ENCODE data around the gene DHPS. TPM values are rescaled to one million over a fixed set of nuclear protein-coding genes. Genes with fewer than 3 reads are reported as not detected.
A peak's percentile ranks its signal among the peaks of the same experiment; 100 is the strongest.

Gene DHPS
- total RNA-seq, 1 experiment from 2014 or later, result 170 TPM

DNA sequence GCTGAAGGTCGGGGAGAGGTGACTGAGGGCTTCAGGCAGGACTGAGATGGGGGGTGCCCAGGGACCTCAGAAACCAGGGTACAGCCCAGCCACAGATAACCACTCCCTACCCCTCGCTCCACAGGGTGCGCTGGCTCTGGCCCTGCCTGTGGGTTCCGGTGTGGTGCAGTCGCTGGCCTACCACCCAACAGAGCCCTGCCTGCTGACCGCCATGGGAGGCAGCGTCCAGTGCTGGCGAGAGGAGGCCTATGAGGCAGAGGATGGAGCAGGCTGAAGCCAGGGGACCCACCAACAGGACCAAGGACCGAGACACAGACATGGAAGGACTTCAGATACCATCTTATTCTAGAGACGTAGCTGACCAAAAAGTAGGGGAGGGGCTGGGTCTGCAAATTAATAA is 6.3 kb downstream of the DHPS start:
- DNase-seq (ENCODE audit: low spot score), result no peak

DNA sequence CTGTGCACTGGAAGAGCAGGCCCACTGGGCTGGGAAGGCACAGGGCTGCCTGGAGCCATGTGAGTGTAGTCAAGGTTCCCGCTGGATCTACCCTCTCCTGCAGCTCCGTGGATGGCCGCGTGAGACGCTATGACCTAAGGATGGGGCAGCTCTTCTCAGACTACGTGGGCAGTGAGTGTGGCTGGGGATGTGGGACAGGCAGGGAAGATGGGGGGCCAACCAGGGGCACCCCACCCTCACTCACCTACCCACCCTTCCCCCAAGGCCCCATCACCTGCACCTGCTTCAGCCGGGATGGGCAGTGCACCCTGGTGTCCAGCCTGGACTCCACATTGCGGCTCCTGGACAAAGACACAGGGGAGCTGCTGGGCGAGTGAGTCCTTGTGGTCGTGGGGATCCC is 8.9 kb downstream of the DHPS start:
- DNase-seq (ENCODE audit: low spot score), result no peak

DNA sequence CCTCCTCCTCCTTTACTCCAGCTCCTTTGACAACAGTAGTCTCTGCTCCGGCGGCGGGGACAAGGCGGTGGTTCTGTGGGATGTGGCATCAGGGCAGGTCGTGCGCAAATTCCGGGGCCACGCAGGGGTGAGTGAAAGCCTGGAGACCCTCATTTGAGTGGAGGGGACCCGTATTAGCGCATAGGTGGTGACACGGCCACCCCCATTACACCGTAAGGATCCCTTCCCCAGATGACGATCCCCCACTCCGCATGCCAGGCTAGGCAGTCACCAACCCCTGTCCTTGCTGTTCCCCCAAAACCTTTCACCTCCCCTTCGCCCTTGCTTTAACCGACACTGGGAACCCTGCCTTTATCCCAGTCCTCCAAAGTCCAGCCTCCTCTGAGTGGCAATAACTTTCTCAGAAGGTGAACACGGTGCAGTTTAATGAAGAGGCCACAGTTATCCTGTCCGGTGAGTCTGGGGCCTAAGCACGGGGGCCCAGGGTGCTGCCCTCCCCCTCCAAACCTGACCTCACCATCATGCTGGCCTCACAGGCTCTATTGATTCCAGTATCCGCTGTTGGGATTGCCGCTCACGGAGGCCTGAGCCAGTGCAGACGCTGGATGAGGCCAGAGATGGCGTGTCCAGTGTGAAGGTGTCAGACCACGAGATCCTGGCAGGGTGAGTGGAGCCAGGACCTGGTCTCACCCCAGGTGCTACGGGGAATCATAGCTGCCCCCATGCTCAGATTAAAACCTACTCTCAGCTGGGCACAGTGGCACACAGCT is 11.3 kb downstream of the DHPS start:
- DNase-seq (ENCODE audit: low spot score), result no peak

DNA sequence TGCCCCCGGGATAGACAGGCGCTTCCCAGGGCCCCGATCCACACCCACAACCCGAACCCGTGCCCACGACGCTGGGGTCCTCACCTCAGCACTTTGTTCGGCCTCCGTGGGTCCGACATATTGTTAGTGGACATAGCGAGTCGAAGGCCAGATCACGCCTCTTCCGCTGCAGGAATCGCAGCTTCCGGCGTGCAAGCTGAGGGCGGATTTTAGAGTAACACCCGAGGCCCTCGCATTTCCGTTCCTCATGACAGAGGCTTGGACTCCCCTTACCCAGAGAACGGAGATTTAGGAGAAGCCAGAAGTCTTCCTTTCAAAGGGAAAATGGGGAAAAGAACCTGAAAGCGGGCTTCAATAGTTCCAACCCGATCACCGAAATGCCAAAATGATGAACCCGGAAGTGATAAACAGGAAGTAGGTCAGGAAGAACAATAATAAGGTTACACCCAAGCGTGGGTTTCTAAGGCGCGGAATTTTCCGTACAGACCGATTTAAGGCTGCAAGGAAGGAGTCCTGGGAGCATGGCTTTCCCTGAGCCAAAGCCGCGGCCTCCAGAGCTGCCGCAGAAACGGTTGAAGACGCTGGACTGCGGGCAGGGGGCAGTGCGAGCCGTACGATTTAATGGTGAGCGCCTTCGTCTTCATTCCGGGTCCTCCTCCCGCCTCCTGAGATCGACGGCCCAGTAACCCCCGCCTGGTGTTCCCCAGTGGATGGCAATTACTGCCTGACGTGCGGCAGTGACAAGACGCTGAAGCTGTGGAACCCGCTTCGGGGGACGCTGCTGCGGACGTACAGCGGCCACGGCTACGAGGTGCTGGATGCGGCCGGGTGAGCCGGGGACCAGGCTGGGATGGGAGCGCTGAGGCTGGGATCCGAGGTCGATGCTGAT is 12.2 kb downstream of the DHPS start:
- DNase-seq (ENCODE audit: low spot score), result peak; percentile 70

DNA sequence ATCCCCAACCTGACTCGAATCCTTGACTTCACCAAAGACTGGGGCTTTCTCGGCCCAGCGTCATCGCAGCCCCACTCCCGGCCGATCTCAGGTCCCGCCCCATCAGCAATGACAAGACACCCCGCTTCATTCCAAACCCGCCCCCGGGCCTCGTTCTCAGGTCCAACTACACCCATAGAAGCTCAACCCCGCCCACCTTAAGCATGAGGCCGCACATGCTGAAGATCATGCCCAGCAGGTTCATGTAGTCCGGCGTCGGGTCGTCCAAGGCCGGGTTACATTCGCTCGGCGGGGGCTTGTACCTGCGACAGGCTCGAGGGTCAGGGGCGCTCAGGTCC is 12.8 kb downstream of the DHPS start:
- DNase-seq (ENCODE audit: low spot score), result peak; percentile 53

DNA sequence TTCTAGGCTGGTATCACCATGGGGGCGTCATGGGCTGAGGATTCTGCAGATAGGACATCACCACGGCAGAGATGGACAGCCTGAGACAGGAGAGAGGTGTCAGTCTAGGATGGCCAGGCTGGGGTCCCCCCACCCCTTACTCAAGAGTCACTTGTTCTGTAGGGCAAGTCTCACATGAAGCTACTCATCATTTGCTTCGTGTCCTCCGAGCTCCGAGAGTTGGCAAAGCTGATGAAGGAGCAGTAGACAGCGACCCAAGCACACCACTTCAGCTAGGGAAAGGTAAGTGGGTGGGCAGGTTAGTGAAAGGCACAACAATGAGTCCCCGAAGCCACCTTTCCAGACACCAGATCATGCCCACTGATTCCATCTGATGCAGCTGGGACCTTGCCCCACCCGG is 13.3 kb downstream of the DHPS start:
- DNase-seq (ENCODE audit: low spot score), result no peak

DNA sequence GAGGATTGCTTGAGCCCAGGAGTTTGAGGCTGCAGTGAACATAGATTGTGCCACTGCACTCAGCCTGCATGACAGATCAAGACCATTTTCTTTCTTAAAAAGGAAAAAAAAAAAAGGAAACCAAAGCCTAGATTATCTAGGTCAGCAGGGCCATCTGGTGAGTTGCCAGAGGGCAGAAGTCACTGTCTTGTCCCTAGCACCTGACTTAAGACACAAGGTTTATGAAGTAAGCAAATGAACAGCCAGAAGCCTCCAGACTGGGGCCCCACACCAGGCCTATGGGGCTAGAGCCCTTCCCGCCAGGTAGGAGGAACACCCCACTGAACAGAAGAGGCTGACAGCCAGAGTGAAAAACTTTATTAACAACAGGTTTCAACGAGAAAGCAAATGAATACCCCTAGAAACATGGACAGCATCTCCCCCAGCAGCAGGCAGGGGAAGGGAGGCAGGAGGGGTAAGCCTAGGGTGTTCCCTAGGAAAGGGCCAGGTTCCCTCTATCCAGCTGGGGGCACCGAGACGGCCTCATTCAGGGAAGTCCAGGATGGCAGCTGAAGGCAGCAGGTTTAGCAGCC is 13.9 kb downstream of the DHPS start:
- no peak for DNase-seq (ENCODE audit: low spot score)

DNA sequence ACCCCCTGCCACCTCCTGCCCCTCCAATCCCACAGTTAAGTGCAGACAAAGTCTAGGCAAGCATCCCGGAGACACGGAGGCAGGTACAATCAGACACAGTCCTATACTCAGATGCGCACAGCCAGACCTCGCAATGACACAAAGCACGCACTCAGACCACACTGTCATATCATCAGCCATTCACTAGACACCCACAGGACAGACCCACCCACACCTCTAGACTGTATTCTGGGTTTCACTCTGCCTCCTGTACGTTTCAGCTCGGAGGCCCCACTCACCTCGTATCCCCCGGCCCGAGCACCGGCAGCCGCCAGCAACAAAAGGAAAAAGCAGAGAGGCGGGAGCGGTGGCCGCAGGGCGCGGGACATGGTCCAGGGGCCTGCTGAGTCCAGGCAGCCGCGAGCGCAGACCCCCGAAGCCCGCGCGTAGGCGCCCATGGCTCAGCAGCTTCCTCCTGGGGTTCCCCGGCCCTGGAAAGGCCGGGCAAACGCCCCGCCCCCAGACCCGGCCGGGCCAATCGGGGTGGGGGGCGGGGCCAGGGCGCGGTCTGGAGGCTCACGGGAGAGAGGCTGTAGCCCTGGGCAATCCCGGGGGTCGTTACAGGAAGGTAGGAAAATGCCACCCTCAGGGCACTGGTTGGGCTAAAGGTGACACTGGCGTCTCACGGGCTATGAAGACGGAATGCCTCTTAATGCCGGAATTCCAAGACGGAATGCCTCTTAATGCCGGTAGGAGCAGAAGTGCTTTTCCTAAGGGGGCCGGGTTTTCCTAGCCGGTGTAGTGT is 15.2 kb downstream of the DHPS start, which contains the start of the genes MAN2B1 and WDR83:
TSS of gene MAN2B1 (minus strand) at position 478 of the 784 bp plus-strand sequence. CDS start at position 437, 41 bp downstream.
TSS of gene WDR83 (plus strand) at position 543 of the 784 bp plus-strand sequence. CDS start 2,984 bp downstream, outside the sequence.
- peak; percentile 52 for DNase-seq (ENCODE audit: low spot score)

DNA sequence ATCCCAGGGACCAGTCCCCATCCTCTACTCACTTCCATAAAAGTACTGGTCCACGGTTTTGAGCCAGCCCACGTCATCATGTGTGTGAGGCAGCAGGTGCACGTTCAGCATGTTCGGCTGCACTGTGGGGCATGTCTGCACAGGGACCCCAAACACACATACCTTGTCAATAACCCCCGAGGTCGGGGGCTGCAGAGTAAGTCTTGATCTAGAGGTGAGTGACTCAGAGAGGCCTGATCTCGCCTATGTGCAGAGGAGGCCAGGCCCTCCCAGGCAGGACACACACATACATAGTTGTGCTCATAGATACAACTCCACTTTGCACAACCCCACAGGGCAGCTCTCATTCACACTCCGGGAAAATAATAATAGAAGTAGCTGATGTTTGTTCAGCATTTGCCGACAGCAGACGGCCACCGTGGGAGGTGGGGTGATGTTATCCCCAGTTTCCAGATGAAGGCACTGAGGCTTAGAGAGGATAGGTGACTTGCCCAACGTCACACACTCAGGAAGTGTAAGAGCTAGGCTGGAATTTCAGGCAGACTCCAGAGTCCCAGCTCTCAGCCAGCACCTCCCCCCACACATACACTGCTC is 15.9 kb downstream of the DHPS start:
- no peak for DNase-seq (ENCODE audit: low spot score)

DNA sequence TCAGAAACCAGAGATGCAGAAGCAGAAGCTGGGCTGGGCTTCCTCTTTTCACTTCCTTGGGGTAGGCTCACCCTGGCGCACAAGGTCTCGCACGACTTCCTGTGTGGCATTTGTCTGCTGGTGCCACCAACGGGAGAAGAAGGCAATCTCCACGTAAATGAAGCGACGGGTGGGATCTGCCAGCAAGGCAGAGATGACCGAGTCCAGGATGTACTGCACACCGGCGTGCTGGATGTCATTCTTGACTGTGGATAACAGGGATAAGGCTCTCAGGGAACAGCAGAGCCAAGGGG is 16.5 kb downstream of the DHPS start:
- no peak for DNase-seq (ENCODE audit: low spot score)

DNA sequence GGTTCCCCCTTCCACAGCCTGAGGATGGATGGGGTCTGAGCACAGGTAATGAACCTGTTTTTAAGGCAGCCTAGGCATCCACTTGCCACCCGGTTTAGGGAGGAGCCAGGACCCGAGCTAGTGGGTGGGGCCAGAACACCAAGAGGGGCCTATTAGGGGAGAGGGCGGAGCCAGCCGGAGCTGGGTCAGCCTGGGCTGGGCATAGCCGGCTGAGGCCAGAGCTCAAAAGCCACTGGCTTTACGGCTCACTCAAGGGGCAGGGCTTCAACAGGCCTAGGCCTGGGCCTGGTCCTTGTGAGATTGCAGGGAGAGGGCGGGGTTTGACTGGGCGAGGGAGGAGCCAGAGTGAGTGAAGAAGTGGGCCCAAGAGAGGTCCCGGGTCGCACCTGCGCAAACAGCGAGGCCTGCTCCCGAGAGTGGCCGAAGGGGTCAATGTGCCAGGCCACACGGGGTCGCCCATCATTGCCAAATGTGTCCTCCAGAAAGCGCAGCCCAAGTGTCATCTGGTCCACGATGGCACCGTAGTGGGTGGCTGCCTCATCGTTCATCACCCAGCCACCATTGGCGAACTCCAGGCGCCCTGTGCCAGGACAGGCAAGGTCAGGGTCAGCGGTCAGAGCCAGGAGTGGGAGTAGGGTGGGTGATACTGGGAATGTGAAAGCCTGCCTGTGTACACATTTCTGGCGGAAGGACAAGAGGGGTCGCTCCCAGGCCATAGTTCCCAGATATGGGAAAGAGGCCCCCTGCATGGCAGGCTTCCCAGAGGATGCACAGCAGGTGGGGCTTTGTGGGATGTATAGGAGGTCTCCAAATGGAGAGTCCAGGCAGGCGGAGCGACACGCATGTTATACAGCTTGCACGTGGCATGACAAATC is 17.0 kb downstream of the DHPS start:
- DNase-seq (ENCODE audit: low spot score), result no peak

DNA sequence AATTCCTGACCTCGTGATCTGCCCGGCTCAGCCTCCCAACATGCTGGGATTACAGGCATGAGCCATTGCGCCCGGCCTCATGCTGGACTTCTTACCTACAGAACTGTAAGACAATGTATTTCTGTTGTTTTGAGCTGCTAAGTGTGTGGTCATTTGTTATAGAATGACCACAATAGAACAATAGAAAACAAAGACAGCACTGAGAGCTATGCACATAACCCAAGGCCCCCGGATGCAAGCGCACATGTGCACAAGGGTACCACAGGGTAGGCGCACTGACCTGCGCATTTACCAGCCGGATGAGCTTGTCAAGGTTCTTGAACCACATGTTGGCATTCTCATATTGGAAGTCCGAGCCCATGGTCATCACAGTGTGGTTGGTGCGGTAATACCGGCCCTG is 20.7 kb downstream of the DHPS start:
- DNase-seq (ENCODE audit: low spot score), result no peak

DNA sequence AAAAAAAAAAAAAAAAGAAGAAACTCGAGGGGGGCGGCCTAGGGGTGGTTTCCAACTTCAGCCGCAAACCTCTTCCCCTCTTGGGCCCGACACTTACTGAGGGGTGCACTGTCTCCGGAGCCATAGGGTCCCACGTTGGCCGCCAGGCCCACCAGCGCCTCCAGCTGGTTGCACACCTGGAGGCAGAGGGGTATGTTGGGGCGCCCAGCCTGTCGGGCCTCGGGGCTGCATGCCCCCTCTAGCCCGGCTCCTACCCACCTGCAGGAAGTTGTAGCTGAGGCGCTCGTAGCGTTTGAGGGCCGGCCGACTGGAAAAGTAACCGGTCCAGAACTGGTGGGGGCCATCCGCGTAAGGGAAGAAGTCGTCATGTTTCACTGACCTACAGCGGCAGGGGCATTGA is 23.7 kb downstream of the DHPS start:
- no peak for DNase-seq (ENCODE audit: low spot score)

DNA sequence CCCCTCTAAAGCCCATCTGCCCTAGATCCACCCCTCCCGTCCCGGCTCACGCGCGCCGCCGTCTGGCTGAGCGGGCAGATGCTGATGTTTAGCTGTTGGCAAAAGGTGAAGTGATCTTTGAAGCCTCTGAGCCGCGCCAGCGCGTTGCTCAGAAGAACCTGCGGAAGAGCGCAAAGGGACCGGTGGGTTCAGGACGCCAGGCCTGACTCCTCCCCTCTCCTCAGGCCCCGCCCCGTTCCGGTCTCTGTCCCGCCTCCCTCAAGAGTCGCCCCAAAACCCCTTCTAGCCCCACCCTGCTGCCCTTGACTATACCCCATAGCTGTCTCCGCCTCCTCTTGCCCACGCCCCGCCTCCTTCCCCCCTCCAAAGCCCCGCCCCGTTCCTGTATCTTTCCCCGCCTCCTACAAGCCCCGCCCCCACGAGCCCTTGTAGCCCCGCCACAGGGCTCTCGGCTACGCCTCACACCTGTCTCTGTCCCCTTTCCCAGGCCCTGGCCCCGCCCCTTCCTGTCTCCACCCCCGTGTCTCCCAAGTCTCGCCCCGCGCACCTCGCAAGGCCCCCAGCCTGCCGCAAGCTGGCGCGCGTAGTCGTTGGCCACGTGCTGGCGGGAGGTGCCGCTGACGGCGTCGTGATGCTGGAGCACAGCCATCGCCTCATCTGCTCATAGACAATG is 24.6 kb downstream of the DHPS start:
- no peak for DNase-seq (ENCODE audit: low spot score)

DNA sequence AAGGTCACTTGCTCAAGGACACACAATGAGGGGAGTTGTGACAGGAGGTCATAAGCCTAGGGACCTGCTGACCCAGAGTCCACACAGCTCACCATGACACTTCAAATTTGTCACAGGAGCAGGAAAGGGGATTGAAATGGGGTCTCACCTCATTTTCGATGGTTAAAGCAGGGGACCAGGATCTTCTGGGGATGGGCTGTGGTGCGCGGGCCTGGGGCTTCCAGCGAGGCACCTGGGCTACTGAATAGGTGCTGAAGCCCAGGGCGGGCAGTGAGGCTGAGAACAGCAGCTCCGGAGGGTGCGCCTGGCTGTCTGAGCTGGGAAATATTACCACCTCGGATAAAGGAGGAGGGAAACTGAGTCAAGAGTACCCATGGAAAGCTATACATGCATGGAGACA is 26.1 kb downstream of the DHPS start:
- DNase-seq (ENCODE audit: low spot score), result no peak

DNA sequence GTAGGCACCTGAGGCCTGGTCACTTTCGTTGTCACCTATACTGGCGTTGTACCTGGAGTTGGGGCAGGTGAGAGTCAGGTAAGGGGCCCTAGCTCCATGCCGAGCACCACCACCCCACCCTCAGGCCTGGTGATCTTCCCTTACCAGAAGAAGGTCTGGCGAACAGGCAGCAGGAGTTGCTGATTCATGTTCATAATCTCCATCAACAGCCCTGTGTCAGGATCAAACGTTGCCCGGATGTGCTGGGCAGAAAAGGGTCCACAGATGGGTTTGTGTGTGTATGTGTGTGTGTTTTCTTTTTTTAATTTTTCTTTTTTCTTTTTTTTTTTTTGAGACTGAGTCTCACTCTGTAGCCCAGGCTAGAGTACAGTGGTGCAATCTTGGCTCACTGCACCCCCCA is 29.5 kb downstream of the DHPS start:
- DNase-seq (ENCODE audit: low spot score), result no peak

DNA sequence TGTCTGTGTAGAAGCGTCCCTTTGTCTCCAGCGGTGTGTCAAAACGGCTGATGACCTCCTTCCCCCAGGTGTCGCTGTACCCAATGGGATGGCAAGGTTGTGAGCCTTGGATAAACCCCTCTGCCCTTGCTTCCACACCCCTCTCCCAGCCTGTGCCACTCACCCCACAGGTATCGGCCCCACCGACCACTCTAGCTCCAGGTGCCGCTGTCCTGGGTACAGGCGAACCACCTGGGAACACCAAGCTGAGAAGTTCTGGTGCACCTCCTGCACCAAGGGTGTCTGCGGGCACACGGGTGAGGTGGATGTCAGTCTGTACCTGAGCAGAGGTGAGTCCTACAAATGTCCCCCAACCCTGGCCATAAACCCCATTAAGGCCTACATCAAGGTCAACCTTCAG is 31.7 kb downstream of the DHPS start:
- no peak for DNase-seq (ENCODE audit: low spot score)

DNA sequence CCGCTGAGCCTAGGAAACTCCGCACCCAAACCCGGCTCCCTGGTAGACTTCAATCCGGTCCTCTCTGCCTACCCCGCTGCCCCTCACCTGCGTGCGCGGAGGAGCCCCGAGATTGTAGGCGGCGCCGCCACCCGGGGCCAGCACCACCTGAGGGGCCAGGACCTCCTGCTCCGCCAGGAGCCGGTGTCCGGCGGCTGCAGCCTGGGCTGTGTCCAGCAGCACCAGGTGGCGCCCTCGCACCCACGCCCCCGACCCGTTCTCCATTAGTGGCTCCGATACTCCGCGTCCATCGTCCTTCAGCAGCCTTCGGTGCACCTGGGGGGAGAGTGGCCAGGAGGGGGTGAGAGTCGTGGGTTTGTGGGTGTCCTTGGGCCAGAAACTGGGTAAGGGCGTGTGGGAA is 33.6 kb downstream of the DHPS start:
- DNase-seq (ENCODE audit: low spot score), result no peak

DNA sequence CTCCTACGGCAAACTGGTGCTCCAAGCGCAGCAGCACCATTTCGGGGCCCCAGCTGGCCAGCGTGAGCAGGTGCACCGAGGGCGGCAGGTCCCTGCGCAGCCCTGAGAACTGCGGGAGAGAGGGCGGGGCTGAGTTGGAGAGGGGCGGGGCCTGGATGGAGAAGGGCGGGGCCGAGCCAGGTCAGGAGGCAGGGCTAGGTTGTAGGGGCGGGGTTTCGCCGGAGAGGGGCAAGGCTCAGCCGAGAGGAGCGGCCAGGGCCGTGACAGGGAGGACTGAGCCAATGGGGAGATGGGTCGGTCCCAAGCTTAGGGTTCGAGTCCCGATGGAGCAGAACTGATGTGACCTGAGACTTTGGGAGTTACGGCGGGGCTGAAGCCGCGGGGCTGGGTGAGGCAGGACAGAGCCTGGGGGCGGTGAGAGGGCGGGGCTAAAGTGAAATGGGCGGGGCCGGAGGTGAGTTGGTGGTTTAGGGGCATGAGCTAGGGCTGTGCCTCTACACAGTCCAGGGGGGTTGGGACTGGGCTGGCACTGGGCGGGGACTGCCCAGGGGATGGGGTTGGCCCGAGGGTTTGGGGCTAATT is 34.1 kb downstream of the DHPS start:
- DNase-seq (ENCODE audit: low spot score), result no peak

DNA sequence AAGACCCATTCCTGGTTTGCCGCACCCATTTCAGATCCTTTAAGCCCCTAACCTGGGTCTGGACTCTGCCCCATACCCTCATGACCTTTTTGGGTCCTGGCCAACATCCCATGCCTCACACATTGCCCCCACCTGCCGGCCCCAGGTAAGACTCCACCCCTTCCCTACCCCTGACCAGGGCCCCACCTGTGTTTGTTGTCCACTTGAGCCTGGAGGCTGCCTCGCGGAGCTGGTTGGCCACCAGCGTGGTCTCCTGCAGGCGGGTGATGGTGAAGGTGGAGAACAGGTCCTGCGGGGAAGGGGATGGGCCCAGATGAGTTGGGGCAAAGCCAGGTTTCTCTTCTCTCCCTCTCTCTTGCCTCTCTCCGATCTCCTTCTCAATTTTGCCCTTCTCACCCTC is 34.6 kb downstream of the DHPS start:
- no peak for DNase-seq (ENCODE audit: low spot score)
